ENCODE results near the gene C1D. TPM values are rescaled to one million over a fixed set of nuclear protein-coding genes. Genes with fewer than 3 reads are reported as not detected.

C1D gene, protein sequence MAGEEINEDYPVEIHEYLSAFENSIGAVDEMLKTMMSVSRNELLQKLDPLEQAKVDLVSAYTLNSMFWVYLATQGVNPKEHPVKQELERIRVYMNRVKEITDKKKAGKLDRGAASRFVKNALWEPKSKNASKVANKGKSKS
- 17.9 and 32.1 TPM in 2 replicates for total RNA-seq

DNA sequence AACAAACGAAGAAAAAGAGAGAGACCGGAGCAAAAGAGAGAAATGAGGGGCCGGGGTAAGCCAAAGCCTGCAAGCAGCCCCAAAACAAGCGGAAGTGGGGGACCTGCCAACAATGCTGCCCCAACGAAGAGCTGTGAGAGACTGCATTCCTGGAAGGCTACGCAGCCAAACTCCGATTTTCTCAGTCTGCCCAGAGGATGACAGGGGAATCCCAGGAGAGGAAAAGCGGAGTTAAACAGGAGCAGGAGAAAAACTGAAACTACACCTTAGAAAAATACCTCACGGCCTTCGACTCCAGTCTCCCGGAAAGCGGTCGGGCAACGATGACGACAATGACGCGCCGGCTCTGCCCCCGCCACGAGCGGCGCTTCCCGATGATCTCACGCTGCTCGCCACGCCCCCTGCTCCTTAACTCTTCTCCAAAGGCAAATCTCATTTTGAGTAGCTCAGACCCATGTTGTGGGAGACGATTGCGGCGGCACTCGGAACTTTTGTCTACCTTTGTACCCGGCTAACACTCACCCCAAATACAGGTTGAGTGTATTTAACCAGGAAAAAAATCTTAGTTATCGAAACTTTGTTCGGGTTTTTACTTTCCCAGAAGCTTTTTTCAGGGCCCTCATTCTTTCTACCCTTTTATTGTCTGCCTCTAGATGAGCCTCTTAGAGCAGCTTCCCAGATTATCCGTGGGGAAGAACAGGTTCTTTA lies at the start of gene C1D:
Gene C1D, minus strand, starts transcription at position 325 of the 708 bp plus-strand sequence. CDS start 15,694 bp downstream, outside the sequence.

Other genes starting within 250 kb of the C1D start
- gene PNO1, start 94.9 kb upstream of the C1D start, total RNA-seq: 15.7 and 23.0 TPM in 2 replicates
- gene PPP3R1, start 189.5 kb upstream of the C1D start, total RNA-seq: 29.1 and 46.6 TPM in 2 replicates

All from smooth muscle cell of the umbilical artery (primary cell).